Measurements from ENCODE around the gene TSFM.
A peak's percentile ranks its signal among the peaks of the same experiment; 100 is the strongest.

Gene TSFM

GRCh38 chr12:57756406-57757341, 25.9 kb upstream of the TSFM start:
- Histone ChIP-seq H2AFZ (ENCODE audit: low read length) (no peak overlapping the region), H3K4me1 (ENCODE audit: insufficient read depth, low read length, severe bottlenecking) (peaks cover 35% of the 10 kb centered on the region), H3K4me3 (ENCODE audit: low read depth, low read length, poor library complexity, severe bottlenecking) (peak overlapping the region; percentile 73), H3K9me3 (ENCODE audit: low read length) (no peaks in the 10 kb centered on the region), H3K9ac (ENCODE audit: low read length) (peak overlapping the region; percentile 77), H3F3A (ENCODE audit: insufficient read depth, low read length) (no peaks in the 10 kb centered on the region), H4K20me1 (ENCODE audit: insufficient read depth, low read length) (no peaks in the 10 kb centered on the region), H3K36me3 (ENCODE audit: insufficient read depth, low read length) (peaks cover 30% of the 10 kb centered on the region; the same call in 1 of the 2 replicates), H3K27ac (ENCODE audit: low read depth, low read length, poor library complexity, severe bottlenecking) (peak overlapping the region; percentile 65), H3K4me2 (ENCODE audit: low read length) (peak overlapping the region; percentile 91), H3K79me2 (ENCODE audit: insufficient read depth, low read length) (peaks cover 4% of the 10 kb centered on the region), H3K9me2 (ENCODE audit: low read depth, low read length) (no peaks in the 10 kb centered on the region), H3K27me3 (ENCODE audit: insufficient read depth, low read length) (no peaks in the 10 kb centered on the region)
- TF ChIP-seq CTCF (IDR thresholded peaks at IDR 0.05; ENCODE audit: low read length) (peak; percentile 86), EZH2 (IDR thresholded peaks at IDR 0.05; ENCODE audit: borderline replicate concordance, low read length) (no peak)

- no peaks in the 10 kb centered on the region for H3K9me2 ChIP-seq (ENCODE audit: low read depth, low read length)
- H3K36me3 ChIP-seq (ENCODE audit: insufficient read depth, low read length), result peaks cover 30% of the 10 kb centered on the region; the same call in 1 of the 2 replicates
- H3K27ac ChIP-seq (ENCODE audit: low read depth, low read length, poor library complexity, severe bottlenecking), result no peak overlapping the region
- no peak overlapping the region for H3K9ac ChIP-seq (ENCODE audit: low read length)
- no peak overlapping the region for H3K4me2 ChIP-seq (ENCODE audit: low read length)
- no peak overlapping the region for H3K4me3 ChIP-seq (ENCODE audit: low read depth, low read length, poor library complexity, severe bottlenecking)
- TF ChIP-seq CTCF (IDR thresholded peaks at IDR 0.05; ENCODE audit: low read length), result no peak
- no peaks in the 10 kb centered on the region for H3K79me2 ChIP-seq (ENCODE audit: insufficient read depth, low read length)
- no peaks in the 10 kb centered on the region for H3K9me3 ChIP-seq (ENCODE audit: low read length)
- peaks cover 32% of the 10 kb centered on the region for H3K4me1 ChIP-seq (ENCODE audit: insufficient read depth, low read length, severe bottlenecking)
- no peaks in the 10 kb centered on the region for H4K20me1 ChIP-seq (ENCODE audit: insufficient read depth, low read length)
- H3F3A ChIP-seq (ENCODE audit: insufficient read depth, low read length), result no peaks in the 10 kb centered on the region
- no peak overlapping the region for H2AFZ ChIP-seq (ENCODE audit: low read length)
- H3K27me3 ChIP-seq (ENCODE audit: insufficient read depth, low read length), result no peaks in the 10 kb centered on the region
Measured at GRCh38 chr12:57757771-57758170, 24.8 kb upstream of the TSFM start.

GRCh38 chr12:57758552-57759359, 23.8 kb upstream of the TSFM start:
- TF ChIP-seq EZH2 (IDR thresholded peaks at IDR 0.05; ENCODE audit: borderline replicate concordance, low read length), result no peak
- Histone ChIP-seq H3K4me3 (ENCODE audit: low read depth, low read length, poor library complexity, severe bottlenecking) (no peak overlapping the region), H3K27me3 (ENCODE audit: insufficient read depth, low read length) (peaks cover 3% of the 10 kb centered on the region; the same call in 1 of the 2 replicates), H3K4me1 (ENCODE audit: insufficient read depth, low read length, severe bottlenecking) (peaks cover 22% of the 10 kb centered on the region), H3K27ac (ENCODE audit: low read depth, low read length, poor library complexity, severe bottlenecking) (no peak overlapping the region), H3K9me2 (ENCODE audit: low read depth, low read length) (no peaks in the 10 kb centered on the region), H4K20me1 (ENCODE audit: insufficient read depth, low read length) (no peaks in the 10 kb centered on the region), H3K9me3 (ENCODE audit: low read length) (no peaks in the 10 kb centered on the region), H2AFZ (ENCODE audit: low read length) (no peak overlapping the region), H3K79me2 (ENCODE audit: insufficient read depth, low read length) (no peaks in the 10 kb centered on the region), H3K4me2 (ENCODE audit: low read length) (no peak overlapping the region), H3K36me3 (ENCODE audit: insufficient read depth, low read length) (peaks cover 30% of the 10 kb centered on the region; the same call in 1 of the 2 replicates), H3K9ac (ENCODE audit: low read length) (no peak overlapping the region), H3F3A (ENCODE audit: insufficient read depth, low read length) (no peaks in the 10 kb centered on the region)

Measured in OCI-LY1 (cell line).